Spleen (tissue), 7 donors: ENCODE measurements around the gene ARMC9.

Experiments
- CTCF ChIP-seq, 11 experiments: fragments of 200-600 bp in 7 of 11; fragments of 450-650 bp in 4 of 11; sonication (generic) in 4 of 11; IDR thresholded peaks in 8 of 11; conservative IDR thresholded peaks in 3 of 11; 1 replicate in 7 of 11; 2 replicates in 4 of 11; pipeline versions ENCODE4 v1.4.0 to v1.8.0; 2016 to 2021; ENCODE audit warnings: antibody characterized with exemption in 11 of 11, inconsistent platforms in 4 of 11, mild to moderate bottlenecking in 1 of 11
- POLR2A ChIP-seq, 3 donors: fragments of 450-650 bp; IDR thresholded peaks; one replicate each; pipeline ENCODE4 v1.5.1; 2017; ENCODE audit warnings: antibody characterized with exemption in 3 of 3, mild to moderate bottlenecking in 1 of 3
- POLR2AphosphoS5 ChIP-seq, 3 donors: sonication (generic); formaldehyde crosslinking; IDR thresholded peaks; one replicate each; pipeline ENCODE4 v1.5.1; 2017; ENCODE audit warnings: antibody characterized with exemption in 3 of 3
- donor health status: DM: no; HTN: no; CAD: no; lungs with moderate emphysema.
- donor health status: DM: no; HTN: no; CAD: no.
- donor health status: DM: no; HTN: no; CAD: no.

GRCh38 chr2:231357048-231357447 is 158.6 kb downstream of the ARMC9 start:
- no peak for TF ChIP-seq CTCF (IDR thresholded peaks at IDR 0.05 in 8 of 11, conservative IDR thresholded peaks at IDR 0.05 in 3 of 11)
- TF ChIP-seq POLR2A (IDR thresholded peaks at IDR 0.05): no peak
- TF ChIP-seq POLR2AphosphoS5 (IDR thresholded peaks at IDR 0.05): no peak
